Transverse colon (tissue), 4 donors: Measurements from ENCODE around the gene RMND1. TPM values are rescaled to one million over a fixed set of nuclear protein-coding genes. Genes with fewer than 3 reads are reported as not detected.

ENCODE experiments used
- DNase-seq: peaks from one replicate; pipeline ENCODE4 v3.0.0-alpha.2; 2019
- H3K27ac ChIP-seq, 4 donors: fragments of 200-600 bp; sonication (generic); 2 replicates each; pipeline ENCODE4 v1.5.1; 2016 to 2018; ENCODE audit warnings: inconsistent platforms in 4 of 4
- H3K27me3 ChIP-seq: fragments of 200-600 bp; sonication (generic); 2 replicates; pipeline ENCODE4 v1.5.1; 2017; ENCODE audit warnings: inconsistent platforms
- H3K36me3 ChIP-seq, 4 donors: fragments of 200-600 bp; sonication (generic); 2 replicates each; pipeline ENCODE4 v1.5.1; 2017 to 2019; ENCODE audit warnings: inconsistent platforms in 4 of 4
- H3K4me1 ChIP-seq, 4 donors: fragments of 200-600 bp; sonication (generic); 2 replicates each; pipeline ENCODE4 v1.5.1; 2017 to 2020; ENCODE audit warnings: inconsistent platforms in 4 of 4
- H3K4me3 ChIP-seq, 4 donors: fragments of 200-600 bp; sonication (generic); 1 replicate in 1 of 4; 2 replicates in 3 of 4; pipeline versions ENCODE4 v1.5.1 to v1.6.1; 2017 to 2019; ENCODE audit warnings: inconsistent platforms in 4 of 4
- H3K9me3 ChIP-seq, 2 donors: fragments of 200-600 bp; sonication (generic); 2 replicates each; pipeline ENCODE4 v1.5.1; 2017 to 2019; ENCODE audit warnings: inconsistent platforms in 2 of 2
- CTCF ChIP-seq, 5 experiments: fragments of 200-600 bp in 3 of 5; fragments of 450-650 bp in 2 of 5; sonication (generic) in 3 of 5; IDR thresholded peaks; 1 replicate in 2 of 5; 2 replicates in 3 of 5; pipeline ENCODE4 v1.5.1; 2016 to 2017; ENCODE audit warnings: antibody characterized with exemption in 5 of 5, inconsistent platforms in 3 of 5, mild to moderate bottlenecking in 2 of 5, moderate library complexity in 1 of 5
- EP300 ChIP-seq: sonication (generic); formaldehyde crosslinking; IDR thresholded peaks from one replicate; pipeline ENCODE4 v1.6.1; 2017; ENCODE audit warnings: antibody characterized with exemption, low read depth
- POLR2A ChIP-seq: fragments of 450-650 bp; IDR thresholded peaks from one replicate; pipeline ENCODE4 v1.6.1; 2016; ENCODE audit warnings: antibody characterized with exemption, mild to moderate bottlenecking, moderate library complexity
- POLR2AphosphoS5 ChIP-seq, 3 donors: sonication (generic); formaldehyde crosslinking; IDR thresholded peaks; one replicate each; pipeline ENCODE4 v1.6.1; 2016; ENCODE audit warnings: antibody characterized with exemption in 3 of 3
- WGBS, 2 donors: methylation state at CpG; one replicate each; pipeline ENCODE4 v1.1.5; 2018; ENCODE audit warnings: low coverage in 1 of 2; 5-methylcytosine and 5-hydroxymethylcytosine counted together
- in situ Hi-C, 4 donors: fragments of 200-750 bp; cut with MboI; loops; one replicate each; pipeline versions ENCODE4 v1.15.0 to v1.15.1; 2017; ENCODE audit warnings: low sequenced_read_pairs in 3 of 4, low pct_ligation_motif_present in 1 of 4, low pct_unique_long_range_greater_than_20kb in 1 of 4
- intact Hi-C: fragments of 100-400 bp; cut with DNase I; formaldehyde crosslinking; loops from one replicate; pipeline ENCODE4 v1.15.1; 2023; ENCODE audit warnings: low total_unique reads
- total RNA-seq, 4 donors: library from RNA; depleted of rRNA; stranded (reverse); fragments of >200 nt; gene quantifications; one replicate each; pipeline ENCODE4 v1.1.0, GENCODE V29; 2016

RMND1 gene
- total RNA-seq, 4 donors from 2014 or later: 5.6 to 29.2 (median 17.5) TPM

- in situ Hi-C loops: no loop called here
- Histone ChIP-seq H3K4me1 (no peaks in the 10 kb centered on the region), H3K4me3 (no peak overlapping the region), H3K36me3 (peaks cover 0 to 24% (median 6%) of the 10 kb centered on the region in 4 donors), H3K9me3 (no peaks in the 10 kb centered on the region), H3K27ac (no peak overlapping the region), H3K27me3 (no peaks in the 10 kb centered on the region)
- 96% methylated on average over 5 to 8 of the region's 8 CpGs for WGBS, 2 donors
- no peak for DNase-seq
- intact Hi-C loops: no loop called here
- TF ChIP-seq POLR2AphosphoS5 (IDR thresholded peaks at IDR 0.05) (no peak), POLR2A (no peak), CTCF (IDR thresholded peaks at IDR 0.05) (no peak), EP300 (no peak)
Measured at GRCh38 chr6:151413372-151414145, 38.4 kb downstream of the RMND1 start.

GRCh38 chr6:151412909-151413308 lies 39.0 kb downstream of the RMND1 start:
- 90 to 100% methylated on average over 1 to 3 of the region's 3 CpGs for WGBS, 2 donors
- H3K9me3 ChIP-seq: no peaks in the 10 kb centered on the region
- in situ Hi-C loops (no loop called here), intact Hi-C loops (no loop called here)
- no peak for TF ChIP-seq POLR2A
- TF ChIP-seq EP300: no peak
- no peak for TF ChIP-seq CTCF (IDR thresholded peaks at IDR 0.05)
- no peak for TF ChIP-seq POLR2AphosphoS5 (IDR thresholded peaks at IDR 0.05)
- no peaks in the 10 kb centered on the region for H3K4me1 ChIP-seq
- H3K36me3 ChIP-seq: peaks cover 0 to 20% (median 6%) of the 10 kb centered on the region in 4 donors
- H3K27ac ChIP-seq: no peak overlapping the region
- no peak for DNase-seq
- H3K27me3 ChIP-seq: no peaks in the 10 kb centered on the region
- no peak overlapping the region for H3K4me3 ChIP-seq

- H3K4me1 ChIP-seq: no peaks in the 10 kb centered on the region
Measured at GRCh38 chr6:151409679-151410078, 42.2 kb downstream of the RMND1 start.

GRCh38 chr6:151409260-151409659 lies 42.7 kb downstream of the RMND1 start:
- H3K36me3 ChIP-seq: no peaks in the 10 kb centered on the region
- no peaks in the 10 kb centered on the region for H3K27me3 ChIP-seq
- TF ChIP-seq POLR2A: no peak
- TF ChIP-seq CTCF (IDR thresholded peaks at IDR 0.05): no peak
- TF ChIP-seq POLR2AphosphoS5 (IDR thresholded peaks at IDR 0.05): no peak
- DNase-seq: no peak
- H3K4me3 ChIP-seq: no peak overlapping the region
- WGBS, 2 donors: 81 to 90% methylated on average over 2 of the region's 2 CpGs
- no peak overlapping the region for H3K27ac ChIP-seq
- no peaks in the 10 kb centered on the region for H3K9me3 ChIP-seq
- no peaks in the 10 kb centered on the region for H3K4me1 ChIP-seq
- in situ Hi-C loops (no loop called here), intact Hi-C loops (no loop called here)

More at GRCh38 chr6:151409679-151410078, 42.2 kb downstream of the RMND1 start:
- in situ Hi-C loops: no loop called here
- no peak overlapping the region for H3K27ac ChIP-seq
- H3K27me3 ChIP-seq: no peaks in the 10 kb centered on the region
- H3K36me3 ChIP-seq: peaks cover 0 to 4% (median 0%) of the 10 kb centered on the region in 4 donors
- TF ChIP-seq POLR2A (no peak), CTCF (IDR thresholded peaks at IDR 0.05) (no peak), POLR2AphosphoS5 (IDR thresholded peaks at IDR 0.05) (no peak), EP300 (no peak)
- intact Hi-C loops: no loop called here
- H3K4me3 ChIP-seq: no peak overlapping the region
- H3K9me3 ChIP-seq: no peaks in the 10 kb centered on the region
- no peak for DNase-seq
- WGBS, 2 donors: 91 to 96% methylated on average over 5 to 7 of the region's 7 CpGs
